Smooth muscle cell (in vitro differentiated cells): ENCODE data around the gene OSBP2. TPM values are rescaled to one million over a fixed set of nuclear protein-coding genes. Genes with fewer than 3 reads are reported as not detected.

Experiments
- DNase-seq: peaks from one replicate; lab custom pipeline; 2025; ENCODE audit not compliant: unreplicated experiment; lab: John Stamatoyannopoulos, UW
- H2AFZ ChIP-seq: fragments of 200-600 bp; sonication (generic); 2 replicates; pipeline ENCODE4 v1.6.0; 2016; ENCODE audit warnings: antibody characterized with exemption, low read depth, mild to moderate bottlenecking
- H3F3A ChIP-seq: fragments of 200-600 bp; sonication (generic); 2 replicates; pipeline ENCODE4 v1.6.0; 2017; ENCODE audit warnings: antibody characterized with exemption, low read depth
- H3K27ac ChIP-seq: fragments of 200-600 bp; sonication (generic); 2 replicates; pipeline ENCODE4 v1.5.1; 2016; ENCODE audit warnings: low read depth, mild to moderate bottlenecking
- H3K27me3 ChIP-seq: fragments of 200-600 bp; sonication (generic); 2 replicates; pipeline ENCODE4 v1.6.1; 2016; ENCODE audit warnings: low read depth, mild to moderate bottlenecking
- H3K36me3 ChIP-seq: fragments of 200-600 bp; sonication (generic); 2 replicates; pipeline ENCODE4 v1.5.1; 2016; ENCODE audit warnings: low read depth
- H3K4me1 ChIP-seq: fragments of 200-600 bp; sonication (generic); 2 replicates; pipeline ENCODE4 v1.5.1; 2016; ENCODE audit warnings: low read depth
- H3K4me2 ChIP-seq: fragments of 200-600 bp; sonication (generic); 2 replicates; pipeline ENCODE4 v1.6.0; 2016; ENCODE audit warnings: mild to moderate bottlenecking
- H3K4me3 ChIP-seq: fragments of 200-600 bp; sonication (generic); 2 replicates; pipeline ENCODE4 v1.5.1; 2016; ENCODE audit warnings: mild to moderate bottlenecking
- H3K79me2 ChIP-seq: fragments of 200-600 bp; sonication (generic); 2 replicates; pipeline ENCODE4 v1.6.0; 2016; ENCODE audit warnings: low read depth, mild to moderate bottlenecking
- H3K9ac ChIP-seq: fragments of 200-600 bp; sonication (generic); 2 replicates; pipeline ENCODE4 v1.6.0; 2016; ENCODE audit warnings: low read depth
- H3K9me3 ChIP-seq: fragments of 200-600 bp; sonication (generic); replicated peaks from 2 replicates; pipeline ENCODE4 v1.5.1; 2016; ENCODE audit warnings: low read depth
- H4K20me1 ChIP-seq: fragments of 200-600 bp; sonication (generic); 2 replicates; pipeline ENCODE4 v1.6.0; 2016; ENCODE audit warnings: low read depth
- CTCF ChIP-seq: fragments of 200-600 bp; sonication (generic); IDR thresholded peaks from 2 replicates; pipeline ENCODE4 v1.5.1; 2017; ENCODE audit warnings: borderline replicate concordance, mild to moderate bottlenecking, antibody characterized with exemption; ENCODE audit not compliant: insufficient read depth, poor library complexity, severe bottlenecking
- WGBS: methylation state at CpG from one replicate; pipeline ENCODE4 v1.1.7; 2016; ENCODE audit warnings: low lambda C conversion rate; 5-methylcytosine and 5-hydroxymethylcytosine counted together
- polyA plus RNA-seq: library from polyadenylated mRNA; unstranded; fragments of >200 nt; fragmentation: Nextera tagmentation; extraction: Ambion mirVana; gene quantifications from 2 replicates; pipeline ENCODE4 v1.2.1, GENCODE V29; 2016
- total RNA-seq: library from RNA; depleted of rRNA; stranded (reverse); fragments of >200 nt; gene quantifications from 2 replicates; pipeline ENCODE4 v1.2.3, GENCODE V29; 2014

OSBP2 gene
- total and polyA plus RNA-seq, 2 experiments from 2014 or later: 4.6 to 4.9 TPM

GRCh38 chr22:30825711-30826505 is 131.2 kb downstream of the OSBP2 start:
- WGBS: 95% methylated on average over 11 of the region's 11 CpGs

GRCh38 chr22:30826670-30827355 is 132.1 kb downstream of the OSBP2 start:
- H2AFZ ChIP-seq: no peak overlapping the region
- TF ChIP-seq CTCF: no peak
- H3K36me3 ChIP-seq: no peaks in the 10 kb centered on the region
- H3F3A ChIP-seq: no peaks in the 10 kb centered on the region
- H3K9me3 ChIP-seq: no peaks in the 10 kb centered on the region
- no peaks in the 10 kb centered on the region for H4K20me1 ChIP-seq
- H3K4me3 ChIP-seq: no peak overlapping the region
- H3K79me2 ChIP-seq: no peaks in the 10 kb centered on the region
- H3K9ac ChIP-seq: no peak overlapping the region
- no peak overlapping the region for H3K27ac ChIP-seq
- WGBS: 91% methylated on average over 4 of the region's 4 CpGs
- H3K4me1 ChIP-seq: peaks cover 8% of the 10 kb centered on the region
- no peak for DNase-seq
- no peak overlapping the region for H3K4me2 ChIP-seq
- peaks cover 55% of the 10 kb centered on the region for H3K27me3 ChIP-seq

More at GRCh38 chr22:30825711-30826505, 131.2 kb downstream of the OSBP2 start:
- H3K79me2 ChIP-seq: no peaks in the 10 kb centered on the region
- no peak overlapping the region for H3K4me3 ChIP-seq
- DNase-seq: no peak
- H2AFZ ChIP-seq: no peak overlapping the region
- TF ChIP-seq CTCF: no peak
- no peaks in the 10 kb centered on the region for H3K9me3 ChIP-seq
- H3K9ac ChIP-seq: no peak overlapping the region
- no peaks in the 10 kb centered on the region for H3K36me3 ChIP-seq
- no peaks in the 10 kb centered on the region for H3F3A ChIP-seq
- peaks cover 58% of the 10 kb centered on the region for H3K27me3 ChIP-seq
- H4K20me1 ChIP-seq: no peaks in the 10 kb centered on the region
- H3K4me1 ChIP-seq: peaks cover 8% of the 10 kb centered on the region
- no peak overlapping the region for H3K4me2 ChIP-seq
- H3K27ac ChIP-seq: no peak overlapping the region

- H3K4me1 ChIP-seq: peaks cover 6% of the 10 kb centered on the region
- no peak overlapping the region for H3K4me3 ChIP-seq
- WGBS: 92% methylated on average over 6 of the region's 6 CpGs
- no peaks in the 10 kb centered on the region for H3K36me3 ChIP-seq
- peaks cover 47% of the 10 kb centered on the region for H3K27me3 ChIP-seq
- H2AFZ ChIP-seq: no peak overlapping the region
- H4K20me1 ChIP-seq: no peaks in the 10 kb centered on the region
- no peak overlapping the region for H3K4me2 ChIP-seq
- no peaks in the 10 kb centered on the region for H3K9me3 ChIP-seq
- no peaks in the 10 kb centered on the region for H3F3A ChIP-seq
- no peak overlapping the region for H3K9ac ChIP-seq
- TF ChIP-seq CTCF: no peak
- DNase-seq: no peak
- no peak overlapping the region for H3K27ac ChIP-seq
- no peaks in the 10 kb centered on the region for H3K79me2 ChIP-seq
Observed at GRCh38 chr22:30827646-30828045, 133.0 kb downstream of the OSBP2 start.
